OCI-LY7 (cell line): Measurements from ENCODE around the gene PDXDC1. TPM values are rescaled to one million over a fixed set of nuclear protein-coding genes. Genes with fewer than 3 reads are reported as not detected.
"Not testable (repeated sequence)": the region's sequence is repeated elsewhere in the genome, so short reads cannot be mapped to it uniquely, and the experiment has no call there.

Experiments used
- BruUV-seq: library from RNA; stranded (reverse); fragments of 400-500 nt; replicated peaks from 2 replicates; lab custom pipeline; 2021; lab: Mats Ljungman, UMichigan
- CTCF ChIA-PET: fragments of 300-600 bp; sonication (Branson Sonifier 250); formaldehyde crosslinking; loops from one replicate; lab custom pipeline; 2022; ENCODE audit warnings: antibody characterized with exemption; ENCODE audit not compliant: unreplicated experiment; lab: Charles Lee
- POLR2A ChIA-PET: fragments of 300-600 bp; sonication (Branson Sonifier 250); formaldehyde crosslinking; loops from one replicate; lab custom pipeline; 2022; ENCODE audit warnings: antibody characterized with exemption; lab: Charles Lee
- DNase-seq: peaks from one replicate; pipeline ENCODE4 v3.0.0-alpha.2; 2015; ENCODE audit warnings: low spot score
- H2AFZ ChIP-seq: fragments of 200-600 bp; sonication (generic), shearing (Covaris generic); 2 replicates; pipeline ENCODE4 v1.6.1; 2014; ENCODE audit warnings: mild to moderate bottlenecking, antibody characterized with exemption, low read length, moderate library complexity
- H3K27ac ChIP-seq: fragments of 200-600 bp; sonication (generic); 2 replicates; pipeline ENCODE4 v1.5.1; 2014; ENCODE audit warnings: mixed run types, low read depth, mild to moderate bottlenecking, moderate library complexity, low read length, inconsistent platforms; ENCODE audit not compliant: poor library complexity, severe bottlenecking
- H3K36me3 ChIP-seq: fragments of 200-600 bp; sonication (generic); 2 replicates; pipeline ENCODE4 v1.6.1; 2014; ENCODE audit warnings: mild to moderate bottlenecking, antibody characterized with exemption, low read length, moderate library complexity, mixed read lengths; ENCODE audit not compliant: insufficient read depth
- H3K4me1 ChIP-seq: fragments of 200-600 bp; sonication (generic); 2 replicates; pipeline ENCODE4 v1.5.1; 2014; ENCODE audit warnings: mild to moderate bottlenecking, low read length; ENCODE audit not compliant: insufficient read depth, poor library complexity, severe bottlenecking
- H3K4me2 ChIP-seq: fragments of 200-600 bp; sonication (generic); 2 replicates; pipeline ENCODE4 v1.6.1; 2014; ENCODE audit warnings: mild to moderate bottlenecking, low read length
- H3K4me3 ChIP-seq: fragments of 200-600 bp; sonication (generic); 2 replicates; pipeline ENCODE4 v1.5.1; 2014; ENCODE audit warnings: mild to moderate bottlenecking, low read depth, low read length; ENCODE audit not compliant: poor library complexity, severe bottlenecking
- H3K79me2 ChIP-seq: fragments of 200-600 bp; sonication (generic); 2 replicates; pipeline ENCODE4 v1.6.1; 2016; ENCODE audit warnings: low read depth, mild to moderate bottlenecking, low read length, moderate library complexity, mixed read lengths; ENCODE audit not compliant: insufficient read depth
- H3K9me2 ChIP-seq: fragments of 200-600 bp; sonication (generic); 2 replicates; pipeline ENCODE4 v1.6.1; 2016; ENCODE audit warnings: mild to moderate bottlenecking, low read length, mixed read lengths; ENCODE audit not compliant: insufficient read depth
- H3K9me3 ChIP-seq: fragments of 200-600 bp; sonication (generic); 2 replicates; pipeline ENCODE4 v1.6.1; 2014; ENCODE audit warnings: mild to moderate bottlenecking, mixed run types, low read length, mixed read lengths
- H4K20me1 ChIP-seq: fragments of 200-600 bp; sonication (generic); 2 replicates; pipeline ENCODE4 v1.6.1; 2014; ENCODE audit warnings: mild to moderate bottlenecking, antibody characterized with exemption, low read length, moderate library complexity, mixed read lengths; ENCODE audit not compliant: insufficient read depth
- EZH2phosphoT487 ChIP-seq: fragments of 200-600 bp; sonication (generic); IDR thresholded peaks from 2 replicates; pipeline ENCODE4 v1.6.1; 2018; ENCODE audit warnings: low read depth, borderline replicate concordance, mild to moderate bottlenecking, mixed run types, antibody characterized with exemption, low read length, moderate library complexity, mixed read lengths
- intact Hi-C: fragments of 100-400 bp; cut with micrococcal nuclease; formaldehyde crosslinking; loops from one replicate; pipeline ENCODE4 v1.10.0; 2022; ENCODE audit not compliant: unreplicated experiment
- total RNA-seq, 2 experiments: library from RNA; depleted of rRNA in 1 of 2; stranded (reverse); fragments of >200 nt in 1 of 2; shearing (Covaris generic) in 1 of 2; gene quantifications; 2 replicates each; pipeline ENCODE4 v1.2.3, GENCODE V29; 2014 to 2022
- TF ChIP-seq, protein P1 (sequence below): fragments of 200-600 bp; sonication (generic); conservative IDR thresholded peaks from 2 replicates; pipeline ENCODE4 v1.5.1; 2014; ENCODE audit warnings: mild to moderate bottlenecking, antibody characterized with exemption, low read length, moderate library complexity, mixed read lengths

PDXDC1 gene
- total RNA-seq, 2 experiments from 2014 or later, result 43.0 to 83.3 TPM

DNA sequence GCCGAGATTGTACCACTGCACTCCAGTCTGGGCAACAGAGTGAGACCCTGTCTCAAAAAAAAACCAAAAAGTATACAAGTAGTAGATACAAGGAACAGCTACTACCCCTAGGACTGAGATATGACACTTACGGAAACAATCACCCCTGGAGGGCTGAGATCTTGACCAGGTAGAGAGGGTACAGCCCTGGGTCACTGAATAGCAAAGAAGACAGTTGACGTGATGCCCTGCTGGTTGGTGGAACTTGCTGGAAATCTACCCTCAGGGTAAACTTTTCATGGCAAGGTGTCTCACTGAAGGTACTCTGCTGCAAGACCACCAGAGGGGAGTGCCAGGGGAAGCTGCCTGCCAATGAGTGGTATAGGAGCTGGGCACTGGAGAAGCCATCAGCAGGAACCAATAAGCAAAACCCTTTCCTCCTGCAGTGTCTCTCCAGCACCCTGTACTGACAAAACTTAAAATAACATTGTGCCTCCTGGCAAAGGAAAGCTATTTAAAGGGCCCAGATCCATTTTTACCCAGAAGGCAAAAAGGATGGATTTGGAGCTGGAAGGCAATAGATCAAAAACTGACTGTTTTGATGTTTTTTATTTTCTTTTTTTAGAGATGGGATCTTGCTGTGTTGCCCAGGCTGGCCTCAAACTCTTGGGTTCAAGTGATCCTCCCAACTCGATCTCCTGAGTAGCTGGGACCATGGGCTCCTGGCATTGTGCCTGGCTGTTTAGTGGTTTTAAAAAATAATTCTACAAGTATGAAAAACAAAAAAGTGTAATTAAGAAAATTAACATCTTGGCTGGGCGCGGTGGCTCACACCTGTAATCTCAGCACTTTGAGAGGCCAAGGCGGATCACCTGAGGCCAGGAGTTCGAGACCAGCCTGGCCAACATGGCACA, 11.3 kb upstream of the PDXDC1 start:
- Histone ChIP-seq H3K9me3 (no peaks in the 10 kb centered on the region), H3K27ac (no peak overlapping the region), H3K9me2 (no peaks in the 10 kb centered on the region), H3K4me2 (no peak overlapping the region), H2AFZ (no peak overlapping the region), H3K4me3 (no peak overlapping the region), H3K79me2 (no peaks in the 10 kb centered on the region), H3K36me3 (no peaks in the 10 kb centered on the region), H3K4me1 (no peaks in the 10 kb centered on the region), H4K20me1 (no peaks in the 10 kb centered on the region)
- no peak for DNase-seq
- ChIA-PET CTCF (interaction anchor here (0.6 kb wide), 1 partner anchor 68 kb away, joined by 3 read pairs; no protein-coding TSS in a partner anchor), POLR2A (interaction anchor here (0.7 to 1.4 kb wide), 3 partner anchors 87 to 1151 kb away, joined by 3 to 6 read pairs (median 3); no protein-coding TSS in a partner anchor)
- intact Hi-C loops, result no loop called here
- TF ChIP-seq, protein P1, sequence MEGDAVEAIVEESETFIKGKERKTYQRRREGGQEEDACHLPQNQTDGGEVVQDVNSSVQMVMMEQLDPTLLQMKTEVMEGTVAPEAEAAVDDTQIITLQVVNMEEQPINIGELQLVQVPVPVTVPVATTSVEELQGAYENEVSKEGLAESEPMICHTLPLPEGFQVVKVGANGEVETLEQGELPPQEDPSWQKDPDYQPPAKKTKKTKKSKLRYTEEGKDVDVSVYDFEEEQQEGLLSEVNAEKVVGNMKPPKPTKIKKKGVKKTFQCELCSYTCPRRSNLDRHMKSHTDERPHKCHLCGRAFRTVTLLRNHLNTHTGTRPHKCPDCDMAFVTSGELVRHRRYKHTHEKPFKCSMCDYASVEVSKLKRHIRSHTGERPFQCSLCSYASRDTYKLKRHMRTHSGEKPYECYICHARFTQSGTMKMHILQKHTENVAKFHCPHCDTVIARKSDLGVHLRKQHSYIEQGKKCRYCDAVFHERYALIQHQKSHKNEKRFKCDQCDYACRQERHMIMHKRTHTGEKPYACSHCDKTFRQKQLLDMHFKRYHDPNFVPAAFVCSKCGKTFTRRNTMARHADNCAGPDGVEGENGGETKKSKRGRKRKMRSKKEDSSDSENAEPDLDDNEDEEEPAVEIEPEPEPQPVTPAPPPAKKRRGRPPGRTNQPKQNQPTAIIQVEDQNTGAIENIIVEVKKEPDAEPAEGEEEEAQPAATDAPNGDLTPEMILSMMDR, result no peak
- no peak for TF ChIP-seq EZH2phosphoT487
- no TSS peak for BruUV-seq

DNA sequence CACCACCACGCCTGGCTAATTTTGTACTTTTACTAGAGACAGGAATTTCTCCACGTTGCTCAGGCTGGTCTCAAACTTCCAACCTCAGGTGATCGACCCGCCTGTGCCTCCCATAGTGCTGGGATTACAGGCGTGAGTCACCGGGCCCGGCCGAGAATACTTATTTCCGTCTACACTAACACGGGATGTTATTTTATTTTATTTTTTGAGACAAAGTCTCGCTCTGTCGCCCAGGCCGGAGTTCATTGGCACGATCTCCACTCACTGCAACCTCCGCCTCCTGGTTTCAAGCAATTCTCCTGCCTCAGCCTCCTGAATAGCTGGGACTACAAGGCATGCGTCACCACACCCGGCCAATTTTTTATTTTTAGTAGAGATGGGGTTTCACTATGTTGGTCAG, 9.5 kb upstream of the PDXDC1 start:
- Histone ChIP-seq H3K4me3 (no peak overlapping the region), H3K27ac (no peak overlapping the region), H3K9me2 (no peaks in the 10 kb centered on the region), H3K9me3 (no peaks in the 10 kb centered on the region), H3K79me2 (no peaks in the 10 kb centered on the region), H3K4me2 (no peak overlapping the region), H2AFZ (no peak overlapping the region), H3K36me3 (no peaks in the 10 kb centered on the region), H3K4me1 (no peaks in the 10 kb centered on the region), H4K20me1 (no peaks in the 10 kb centered on the region)
- no peak for DNase-seq
- ChIA-PET POLR2A (no interaction called here), CTCF (no interaction called here)
- TF ChIP-seq, protein P1, result no peak
- no peak for TF ChIP-seq EZH2phosphoT487
- intact Hi-C loops, result no loop called here
- no TSS peak for BruUV-seq

DNA sequence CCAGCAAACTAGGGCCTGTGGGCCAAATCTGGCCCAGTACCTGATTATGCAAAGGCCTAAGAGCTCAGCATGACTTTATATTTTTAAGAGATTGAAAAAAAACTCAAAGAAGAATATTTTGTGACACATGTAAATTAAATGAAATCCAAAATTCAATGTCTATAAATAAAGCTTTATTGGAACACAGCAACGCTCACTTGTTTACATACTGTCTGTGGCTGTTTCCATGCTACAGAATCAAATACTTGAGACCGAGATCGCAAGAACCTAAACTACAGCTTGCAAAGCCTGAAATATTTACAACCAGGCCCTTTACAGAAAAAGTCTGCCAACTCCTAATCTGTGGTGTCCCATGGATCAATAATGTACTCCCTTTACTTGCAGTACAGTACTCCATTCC, 5.0 kb upstream of the PDXDC1 start:
- H3K4me2 ChIP-seq, H3K27ac ChIP-seq, H3K36me3 ChIP-seq, POLR2A ChIA-PET, BruUV-seq, H3K4me3 ChIP-seq, H3K9me2 ChIP-seq, H3K79me2 ChIP-seq, H4K20me1 ChIP-seq, DNase-seq, CTCF ChIA-PET, intact Hi-C loops, H3K4me1 ChIP-seq, H3K9me3 ChIP-seq, H2AFZ ChIP-seq: not testable (repeated sequence)

DNA sequence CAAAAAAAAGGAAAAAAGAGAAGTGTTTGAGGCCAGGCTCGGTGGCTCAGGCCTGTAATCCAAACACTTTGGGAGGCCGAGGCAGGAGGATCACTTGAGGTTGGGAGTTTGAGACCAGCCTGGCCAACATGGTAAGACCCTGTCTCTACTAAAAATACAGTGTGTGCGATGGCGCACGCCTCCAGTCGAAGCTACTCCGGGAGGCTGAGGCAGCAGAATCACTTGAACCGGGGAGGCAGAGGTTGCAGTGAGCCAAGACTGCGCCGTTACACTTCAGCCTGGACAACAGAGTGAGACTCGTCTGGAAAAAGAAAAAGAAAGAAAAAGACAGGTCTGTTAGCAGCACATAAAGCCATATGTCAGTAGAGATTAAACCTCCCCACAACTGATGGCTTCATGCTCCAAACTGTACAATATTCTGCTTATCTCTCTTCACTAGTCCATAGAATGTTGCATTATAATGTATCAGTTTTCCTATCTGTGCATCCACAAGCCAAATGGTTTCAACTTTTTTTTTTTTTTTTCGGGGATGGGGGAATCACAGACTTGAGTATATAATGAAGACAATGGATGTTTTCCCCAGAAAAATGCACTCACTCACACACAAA, 3.1 kb upstream of the PDXDC1 start:
- H3K4me3 ChIP-seq, intact Hi-C loops, CTCF ChIA-PET, DNase-seq, H3K9me3 ChIP-seq, H3K4me1 ChIP-seq, H3K36me3 ChIP-seq, H3K27ac ChIP-seq, H2AFZ ChIP-seq, H4K20me1 ChIP-seq, BruUV-seq, H3K9me2 ChIP-seq, H3K4me2 ChIP-seq: not testable (repeated sequence)
- POLR2A ChIA-PET, result interaction anchor here (0.6 kb wide), 1 partner anchor 861 kb away, joined by 3 read pairs; no protein-coding TSS in a partner anchor
- peaks cover 12% of the 10 kb centered on the region; the same call in 1 of the 2 replicates for H3K79me2 ChIP-seq
